HG03039 (cell line): ENCODE results near the gene MDC1.

Source experiments
- ATAC-seq: cut with Tn5 transposase; IDR thresholded peaks from one replicate; pipeline ENCODE4 v1.9.1; 2021; ENCODE audit warnings: mild to moderate bottlenecking, moderate library complexity; ENCODE audit not compliant: unreplicated experiment

The MDC1 gene

DNA sequence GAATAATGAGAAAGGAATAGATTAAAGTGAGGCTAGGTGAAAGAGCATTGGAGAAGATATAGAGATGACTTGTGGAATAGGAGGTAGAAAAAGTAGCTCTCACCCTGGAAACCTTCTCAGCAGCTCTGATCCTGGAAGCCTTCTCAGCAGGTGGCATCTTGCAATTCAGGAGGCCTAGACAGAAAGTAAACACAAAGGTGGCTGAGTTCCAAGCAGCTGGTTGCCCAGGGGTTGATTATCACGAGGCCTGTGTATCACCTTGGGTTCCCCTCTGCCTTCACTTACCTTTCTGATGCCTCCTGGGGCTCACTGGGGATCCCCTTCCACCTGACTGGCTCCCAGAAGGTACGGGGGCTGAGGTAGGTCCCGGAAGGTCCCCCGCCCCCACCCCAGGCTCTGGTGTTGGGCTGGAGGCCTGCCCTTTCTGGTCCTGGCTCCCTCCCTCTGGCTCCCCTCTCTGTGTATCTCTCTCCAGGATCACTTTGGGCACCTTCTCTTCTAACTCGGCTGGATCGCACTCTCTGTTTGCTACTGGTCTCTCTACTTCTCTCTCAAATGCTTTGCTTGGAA is 9.7 kb downstream of the MDC1 start:
- ATAC-seq: no peak

DNA sequence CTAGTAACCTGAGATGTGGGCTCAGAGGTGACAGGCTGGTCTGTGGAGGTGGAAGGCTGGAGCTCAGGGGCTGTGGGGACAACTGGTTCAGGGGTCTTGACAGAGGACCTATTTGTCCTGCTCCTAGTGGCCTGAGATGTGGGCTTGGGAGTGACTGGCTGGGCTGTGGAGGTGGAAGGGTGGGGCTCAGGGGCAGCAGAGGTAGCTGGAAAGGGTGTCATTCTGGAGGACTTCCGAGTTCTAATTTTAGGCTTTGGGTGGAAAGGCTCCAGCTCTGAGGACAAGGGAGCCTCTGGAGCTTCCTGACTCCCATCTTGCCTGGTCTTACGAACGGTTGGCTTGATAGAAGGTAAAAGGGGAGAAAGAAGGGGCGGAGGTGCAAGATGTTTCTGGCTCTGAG is 11.5 kb downstream of the MDC1 start:
- no peak for ATAC-seq

DNA sequence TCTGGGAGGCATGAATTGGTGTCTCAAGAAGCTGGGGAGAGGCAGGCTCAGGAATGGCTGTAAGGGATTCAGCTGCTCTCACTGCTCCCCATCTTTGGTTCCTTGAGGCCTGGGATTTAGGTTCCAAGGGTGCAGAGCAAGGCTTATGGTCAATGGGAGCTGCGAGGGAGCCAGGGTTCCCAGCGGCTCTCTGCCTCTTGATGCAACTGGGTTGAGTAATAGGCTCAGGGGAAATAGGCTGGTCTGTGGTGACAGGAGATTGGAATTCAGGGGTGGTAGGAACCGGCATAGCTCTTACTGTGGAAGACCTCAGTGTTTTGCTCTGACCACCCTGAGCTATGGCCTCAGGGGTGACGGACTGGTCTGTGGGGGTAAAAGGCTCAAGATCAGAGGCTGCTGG is 13.3 kb downstream of the MDC1 start:
- no peak for ATAC-seq

DNA sequence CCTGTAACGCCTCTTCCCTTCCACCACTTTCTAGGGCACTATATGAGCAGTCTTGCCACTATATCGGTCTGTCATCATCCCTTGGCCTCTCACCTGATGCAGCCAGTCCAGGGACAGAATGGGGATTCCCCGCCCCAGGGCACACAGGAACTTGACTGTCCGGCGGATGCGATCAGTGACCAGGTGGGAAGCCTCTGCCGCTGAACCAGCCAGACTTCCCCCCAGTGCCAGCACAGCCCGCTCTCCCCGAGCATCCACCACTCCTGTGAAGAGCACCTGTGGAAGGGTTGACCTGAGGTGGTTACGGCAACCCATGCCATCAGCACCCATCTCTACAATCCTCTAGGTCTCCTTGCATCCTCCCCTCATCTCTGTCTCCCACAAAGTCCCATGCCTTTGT is 14.1 kb downstream of the MDC1 start:
- no peak for ATAC-seq

DNA sequence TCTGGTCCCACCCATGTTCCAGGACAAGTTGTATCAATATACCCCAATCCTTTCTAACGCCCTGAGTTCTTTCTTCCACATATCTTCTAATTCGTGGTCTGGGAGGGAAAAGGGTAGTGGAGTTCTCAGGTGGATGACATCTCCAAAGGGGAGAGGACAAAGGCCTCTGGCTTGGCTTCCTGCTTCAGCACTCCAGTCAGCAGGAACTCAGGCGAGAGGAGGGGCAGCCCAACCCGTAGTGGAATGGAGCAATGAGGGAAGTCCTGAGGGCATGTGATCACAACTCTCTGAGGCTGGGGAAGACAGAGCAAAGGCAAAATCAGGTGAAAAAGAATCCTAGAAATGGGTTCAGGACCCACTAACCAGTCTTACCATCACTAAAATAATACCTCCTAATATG is 16.7 kb downstream of the MDC1 start:
- ATAC-seq: no peak

DNA sequence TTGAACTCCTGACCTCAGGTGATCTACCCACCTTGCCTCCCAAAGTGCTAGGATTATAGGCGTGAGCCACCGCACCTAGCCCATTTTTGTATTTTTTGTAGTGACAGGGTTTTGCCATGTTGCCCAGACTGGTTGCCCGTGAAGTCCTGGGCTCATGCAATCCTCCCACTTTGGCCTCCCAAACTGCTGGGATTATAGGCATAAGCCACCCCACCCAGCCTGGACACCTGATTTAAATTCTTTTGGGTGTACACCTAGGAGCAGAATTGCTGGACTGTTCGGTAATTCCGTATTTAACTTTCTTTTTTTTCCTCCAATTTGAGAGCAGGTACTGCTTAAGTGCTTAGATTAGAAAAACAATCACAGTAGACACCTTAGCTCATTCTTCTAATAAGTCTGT is 20.6 kb downstream of the MDC1 start:
- no peak for ATAC-seq

DNA sequence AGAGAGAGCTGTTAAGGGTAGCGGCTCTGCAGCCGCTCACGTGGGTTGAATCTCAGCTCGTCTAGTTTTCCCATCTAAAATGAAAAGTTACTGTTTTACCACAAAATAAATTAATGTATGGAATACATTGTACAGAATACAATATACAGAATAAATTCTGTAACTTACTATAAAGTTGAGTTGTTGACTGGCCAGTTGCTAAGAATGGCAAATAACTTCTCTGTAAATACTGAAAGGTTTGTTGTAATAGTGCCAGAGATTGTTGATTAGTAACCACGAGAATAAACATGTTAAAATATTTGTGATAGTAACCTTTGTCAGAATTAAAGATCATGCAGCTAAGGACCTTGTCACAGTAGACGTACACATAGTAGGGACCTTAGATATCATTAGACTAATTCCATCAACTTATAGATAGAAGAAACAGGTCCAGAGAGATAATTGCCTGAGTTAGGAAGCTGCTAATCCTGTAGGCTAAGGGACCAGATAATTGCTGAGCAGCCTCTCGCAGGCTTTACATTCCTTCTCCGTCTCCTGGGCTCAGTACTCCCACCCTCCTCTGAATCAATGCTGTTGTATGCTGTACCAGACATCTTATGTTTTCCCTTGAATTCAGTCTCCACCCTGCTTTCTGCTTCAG is 25.8 kb downstream of the MDC1 start:
- no peak for ATAC-seq

DNA sequence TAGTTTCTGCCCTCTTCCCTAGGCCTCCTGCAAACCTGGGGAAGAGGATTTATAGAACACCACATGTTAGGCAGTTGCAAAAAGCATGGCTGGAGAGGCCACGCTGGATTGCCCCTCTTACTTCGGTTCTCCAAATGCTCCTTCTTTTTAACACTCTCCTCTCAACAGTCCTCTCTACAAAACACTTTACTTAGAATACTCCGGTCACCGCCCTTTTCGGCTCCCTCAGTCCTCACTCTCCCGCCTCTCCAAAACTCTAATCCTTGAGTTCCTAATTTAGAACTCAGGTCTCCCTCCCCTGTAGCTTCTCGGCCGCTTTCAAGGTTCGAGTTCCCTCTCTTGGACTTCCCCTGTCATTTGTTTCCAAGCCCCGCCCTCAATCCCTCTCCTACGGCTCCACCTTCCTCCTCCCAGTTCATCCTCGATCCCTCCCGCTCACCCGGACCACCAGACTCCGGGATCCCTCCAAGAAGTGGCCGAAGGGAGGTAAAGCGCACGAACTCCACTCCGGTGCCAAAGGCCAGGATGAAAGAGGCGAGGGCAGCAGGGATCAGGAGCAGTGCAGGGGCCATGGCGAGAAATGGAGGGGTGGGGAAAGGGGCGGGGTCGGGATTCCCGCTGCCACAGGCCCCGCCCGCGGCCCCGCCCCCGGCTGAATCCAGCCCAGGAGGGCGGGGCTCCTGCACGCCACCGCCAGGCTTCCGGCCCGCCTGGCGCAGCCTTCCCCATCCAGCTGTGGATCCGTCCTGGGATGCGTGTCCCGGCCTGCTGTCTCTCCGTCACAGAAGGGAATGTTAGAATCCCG is 26.5 kb downstream of the MDC1 start, which contains the start of gene NRM:
TSS of gene NRM (minus strand) at position 582 of the 805 bp plus-strand sequence. CDS start at position 572, 10 bp downstream.
- peak; percentile 39 for ATAC-seq

DNA sequence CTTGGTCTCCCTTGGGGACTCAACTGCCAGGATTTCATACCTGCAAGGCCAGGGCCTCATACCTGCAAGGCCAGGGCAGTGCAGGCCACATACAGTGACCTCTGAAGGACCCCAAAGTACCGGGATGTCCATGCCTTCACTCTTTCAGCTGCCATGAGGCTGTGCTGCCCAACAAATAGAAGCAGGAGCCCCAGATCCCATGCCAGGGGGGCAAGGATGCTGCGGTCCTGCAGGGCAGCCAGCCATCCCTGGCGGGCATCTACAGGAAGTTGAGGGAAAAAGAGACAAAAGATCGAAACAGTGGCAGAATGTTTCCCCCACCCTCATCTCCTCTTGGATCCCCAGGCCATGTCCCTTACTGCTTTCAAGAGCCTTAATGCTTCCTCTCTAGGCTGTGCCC is 27.1 kb downstream of the MDC1 start:
- ATAC-seq: no peak

DNA sequence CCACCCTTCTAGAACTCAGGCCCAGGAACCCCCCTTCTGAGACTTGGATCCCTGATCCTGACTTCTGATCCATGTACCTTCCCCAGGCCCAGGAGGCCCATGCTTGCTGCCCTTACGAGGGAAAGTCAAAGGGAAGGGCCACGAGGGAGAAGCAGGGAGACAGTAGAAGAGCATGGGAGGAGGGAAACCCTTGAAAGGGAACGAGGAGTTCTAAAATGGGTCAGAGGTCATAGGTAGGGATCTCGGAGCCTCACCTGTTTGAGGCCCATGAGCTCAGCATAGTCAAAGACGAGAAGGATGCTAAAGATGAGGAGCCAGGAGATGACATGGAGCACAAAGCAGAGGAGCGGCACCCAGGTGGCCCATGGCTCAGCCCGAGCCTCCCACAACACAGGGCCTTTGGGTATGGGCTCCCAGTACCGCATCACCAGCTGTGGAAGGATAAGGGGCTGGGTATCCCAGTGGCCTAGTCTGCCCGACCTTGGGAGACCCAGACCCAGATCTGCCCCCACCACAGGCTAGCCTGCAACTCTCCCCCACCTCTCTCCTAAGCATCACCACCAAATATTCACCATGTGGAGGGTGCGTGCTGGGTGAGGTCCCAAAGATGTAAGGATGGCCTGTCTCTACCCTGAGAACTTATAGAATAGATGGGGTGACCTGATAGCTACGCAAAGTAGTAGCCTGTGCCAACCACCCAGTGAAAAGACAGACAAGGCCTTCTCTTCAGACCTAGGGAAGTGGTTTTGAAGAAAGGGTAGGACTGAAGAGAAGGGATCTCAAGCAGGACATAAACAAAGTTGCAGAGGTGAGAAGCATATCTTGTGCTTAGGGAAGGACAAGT is 27.8 kb downstream of the MDC1 start:
- no peak for ATAC-seq

DNA sequence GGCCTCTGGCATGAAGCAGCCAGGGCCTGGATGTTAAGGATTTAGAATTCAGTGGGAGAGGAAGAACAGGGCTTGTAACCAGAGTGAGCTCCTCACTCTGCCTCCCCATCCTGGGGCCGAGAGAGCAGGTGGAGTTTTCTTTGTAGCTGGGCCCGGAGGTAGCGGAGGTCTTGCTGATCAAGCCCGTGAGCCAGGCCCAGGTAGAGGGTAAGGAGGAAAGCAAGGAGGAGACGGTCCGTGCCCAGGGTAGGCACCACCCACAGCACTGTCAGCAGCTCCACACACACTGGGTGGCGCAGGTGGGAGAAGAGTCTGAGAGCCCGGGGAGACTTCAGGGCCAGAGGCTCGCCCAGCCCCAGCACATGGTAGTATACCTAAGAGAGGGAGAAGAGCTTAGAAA is 28.5 kb downstream of the MDC1 start:
- ATAC-seq: no peak

DNA sequence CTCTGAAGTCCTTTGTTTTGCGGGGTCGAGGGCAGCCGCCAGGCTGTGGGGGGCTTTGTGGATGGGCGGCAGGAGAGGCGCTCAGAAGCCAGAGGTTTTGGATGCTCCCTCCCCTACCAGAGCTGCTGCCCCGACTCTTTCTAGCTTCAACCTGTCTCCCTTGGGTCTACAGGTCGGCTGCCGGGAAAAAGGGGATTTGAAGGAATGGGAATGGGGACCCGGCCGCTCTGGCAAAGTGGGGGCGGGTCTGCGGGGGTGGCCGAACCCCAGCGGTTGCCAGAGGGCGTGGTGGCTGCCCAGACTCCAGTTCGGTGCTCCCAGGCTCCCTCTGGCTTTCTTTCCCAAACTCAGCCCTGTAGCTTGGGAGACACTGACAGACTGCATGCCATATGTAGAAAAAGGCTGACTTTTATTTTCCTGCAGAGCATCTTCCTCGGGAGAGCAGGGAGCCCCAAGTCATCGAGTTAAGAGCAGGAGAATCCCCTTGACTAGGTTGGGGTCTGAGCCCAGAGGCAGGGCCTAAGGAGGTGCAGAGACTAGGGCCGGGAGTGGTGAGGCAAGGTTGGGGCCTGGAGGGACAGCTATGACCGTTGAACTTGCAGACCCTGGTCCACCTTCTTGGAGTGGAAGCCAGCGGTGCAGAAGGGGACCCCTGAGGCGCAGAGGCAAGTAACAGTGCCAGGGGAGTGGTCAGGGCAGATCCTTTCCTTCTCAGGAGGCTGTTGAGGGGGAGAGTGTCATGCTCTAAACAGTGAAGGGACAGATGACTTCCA is 29.2 kb downstream of the MDC1 start:
- ATAC-seq: no peak

DNA sequence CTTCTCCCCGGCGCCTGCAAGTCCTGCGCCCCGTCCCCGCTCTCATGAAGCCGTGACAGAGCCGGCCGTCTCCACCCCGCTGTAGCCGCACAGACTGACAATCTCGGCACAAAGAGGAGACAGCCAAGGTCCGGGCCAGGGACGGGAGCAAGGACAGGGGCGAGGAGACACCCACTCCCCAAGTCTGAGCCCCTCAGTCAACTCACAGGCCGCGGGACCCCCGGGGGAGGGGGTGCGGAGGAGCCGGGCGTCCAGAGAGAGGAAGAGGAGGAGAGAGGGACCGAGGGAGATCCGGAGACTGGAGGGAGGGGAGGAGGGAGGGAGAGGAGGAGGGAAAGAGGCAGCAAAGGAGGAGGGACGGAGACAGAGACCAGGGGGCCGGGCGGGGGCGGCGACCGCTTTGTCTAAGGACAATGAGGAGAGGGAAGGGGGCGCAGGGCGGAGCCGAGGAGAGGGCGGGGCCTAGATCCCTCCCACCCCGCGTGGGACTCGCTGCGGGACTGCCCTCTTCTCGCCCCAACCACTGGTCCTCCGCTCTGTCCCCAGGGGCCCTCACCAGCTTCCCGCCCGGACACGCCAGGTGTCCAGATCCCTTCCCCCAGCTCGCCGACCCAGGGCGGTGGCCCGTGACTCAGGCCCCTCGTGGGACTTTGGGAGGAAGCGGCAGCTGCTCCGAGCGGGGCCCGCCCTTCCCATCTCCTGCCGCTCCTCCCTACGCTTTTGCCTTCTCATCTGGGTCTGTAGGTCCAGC is 30.0 kb downstream of the MDC1 start:
- peak; percentile 29 for ATAC-seq

DNA sequence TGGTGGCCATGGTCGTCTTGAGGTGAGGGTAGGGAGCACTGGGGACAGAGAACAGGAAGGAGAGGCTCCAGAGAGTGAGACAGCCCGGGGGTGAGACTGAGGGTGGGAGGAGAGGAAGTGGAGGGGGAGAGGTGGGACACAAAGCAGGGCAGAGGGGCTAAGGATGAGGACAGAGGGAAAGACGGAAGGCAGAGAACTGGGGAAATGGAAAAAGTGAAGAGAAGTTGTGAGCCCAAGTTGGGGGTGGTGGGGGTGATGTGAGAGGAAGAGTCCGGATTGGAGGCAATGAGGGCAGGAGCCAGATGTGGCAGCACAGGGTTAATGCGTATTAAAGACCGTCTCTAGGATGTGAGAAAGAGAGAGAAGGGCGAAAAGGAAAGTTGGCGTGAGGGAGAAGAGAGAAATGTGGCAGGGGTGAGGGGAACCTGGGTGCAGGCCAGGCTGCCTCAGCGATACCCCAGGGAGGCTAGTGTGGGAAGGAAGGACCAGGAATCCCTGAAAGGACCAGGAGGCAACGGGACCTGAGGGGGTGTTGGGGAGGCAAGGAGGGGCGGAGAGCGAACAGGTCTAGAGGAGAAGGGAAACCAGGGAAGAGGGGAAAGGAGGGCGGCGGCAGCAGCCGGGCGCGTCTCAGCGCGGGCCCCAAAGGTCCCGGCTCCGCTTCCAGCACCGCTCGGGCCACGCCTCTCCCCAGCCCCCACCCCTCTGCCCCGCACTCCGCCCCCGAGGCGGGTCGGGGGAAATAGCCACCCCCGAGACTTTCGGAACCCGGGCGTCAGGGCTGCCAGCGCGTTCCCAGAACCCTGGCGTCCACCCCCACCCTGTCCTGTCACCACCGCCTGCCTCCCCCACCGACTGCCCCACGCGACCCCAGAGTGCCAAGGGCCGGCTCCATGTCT is 30.8 kb downstream of the MDC1 start, which contains the start of gene PPP1R18:
TSS of gene PPP1R18 (minus strand) at position 637 of the 899 bp plus-strand sequence. CDS start at position 10, 627 bp downstream.
- ATAC-seq: no peak

DNA sequence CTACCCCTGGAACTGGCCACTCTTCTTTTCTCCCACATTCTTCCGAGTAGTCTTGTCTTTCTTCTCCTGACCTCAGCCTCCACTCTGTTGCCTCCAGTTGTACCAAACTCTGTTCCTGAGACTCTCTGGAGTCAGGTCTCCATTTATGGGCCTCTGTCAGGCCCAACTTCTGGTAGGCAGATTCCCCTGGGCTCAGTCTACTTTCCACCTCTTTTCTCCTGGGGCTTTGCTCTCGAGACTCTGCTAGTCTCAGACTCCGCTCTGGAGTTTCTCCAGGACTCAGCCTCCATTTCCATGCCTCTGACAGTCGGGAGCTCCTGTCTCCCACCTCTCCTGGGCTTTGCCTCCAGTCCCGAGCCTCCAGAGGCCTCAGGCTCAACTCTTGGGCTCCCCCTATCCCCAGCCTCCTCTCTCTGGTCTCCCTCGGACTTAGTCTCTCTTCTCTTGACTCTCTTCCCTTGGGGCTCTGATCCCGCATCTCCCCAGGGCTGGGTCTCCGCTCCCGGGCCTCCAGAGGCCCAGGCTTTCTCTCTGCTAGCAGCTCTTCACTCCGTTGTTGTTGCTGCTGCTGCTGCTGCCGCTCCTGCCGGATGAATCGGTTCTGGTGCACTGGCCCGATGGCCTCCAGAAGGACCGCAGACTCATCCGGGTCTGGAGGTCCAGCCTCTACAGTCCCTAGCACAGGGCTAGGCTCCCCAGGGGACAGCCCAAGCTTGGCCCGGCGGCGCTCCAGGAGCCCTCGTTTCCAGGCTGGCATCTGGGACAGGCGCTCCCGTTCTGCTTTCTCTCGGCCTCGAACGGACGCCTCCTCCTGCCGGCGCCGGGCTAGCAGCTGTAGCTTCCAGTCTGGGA is 31.7 kb downstream of the MDC1 start:
- ATAC-seq: no peak

DNA sequence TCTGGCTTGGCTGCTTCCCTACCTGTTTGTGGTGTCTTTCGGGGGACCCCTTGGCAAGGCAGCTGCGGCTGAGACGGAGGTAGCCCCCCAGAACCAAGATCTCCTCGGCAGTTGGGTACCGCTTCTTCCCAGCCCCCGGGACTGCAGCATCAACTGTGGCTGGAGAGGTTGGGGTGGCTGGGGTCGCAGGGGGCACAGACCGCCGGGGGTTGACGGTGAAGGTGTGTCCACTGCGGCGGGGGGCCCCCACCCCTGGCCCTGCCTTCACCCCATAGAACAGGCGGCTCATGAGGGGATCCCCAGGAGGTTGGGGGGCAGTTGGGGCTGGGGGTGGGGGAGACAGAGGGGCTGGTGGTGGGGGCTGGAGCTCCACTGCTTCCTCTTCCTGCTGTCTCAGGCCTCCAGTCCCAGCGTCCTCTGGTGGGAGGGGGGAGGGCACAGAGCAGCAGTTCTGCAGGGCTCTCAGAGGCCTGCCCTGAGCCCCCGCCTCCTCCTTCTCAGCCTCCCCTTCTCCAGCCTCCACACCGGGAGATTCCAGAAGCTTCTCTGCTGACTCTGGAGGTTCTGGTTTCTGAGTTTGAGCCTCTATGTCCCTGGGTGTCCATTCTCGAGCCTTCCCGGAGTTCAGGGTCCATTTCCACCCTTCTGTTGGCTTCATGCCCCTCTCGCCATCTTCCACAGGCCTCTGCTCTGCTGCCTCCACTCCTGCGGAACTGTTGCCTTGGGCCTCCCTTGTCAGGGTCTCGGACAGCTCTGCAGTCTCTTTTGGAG is 32.5 kb downstream of the MDC1 start:
- ATAC-seq: no peak

DNA sequence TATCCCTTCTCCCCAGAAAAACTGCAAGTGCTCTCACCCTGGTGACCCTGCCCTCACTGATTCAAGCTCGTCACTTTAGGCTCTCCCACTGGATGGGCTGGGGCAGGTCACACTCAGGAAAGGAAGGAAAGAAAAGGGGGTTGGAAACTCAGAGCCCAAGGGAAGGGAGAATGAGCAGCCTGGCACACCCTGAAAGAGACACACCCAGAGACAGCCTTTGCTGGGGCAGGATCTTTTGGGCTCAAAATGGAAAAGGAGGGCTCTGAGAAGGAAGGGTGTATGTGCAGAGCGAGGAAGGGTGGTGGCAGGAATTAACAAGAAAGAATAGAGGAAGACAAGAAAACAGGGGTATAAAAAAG is 33.1 kb downstream of the MDC1 start:
- ATAC-seq: no peak
